H9 (cell line): ENCODE measurements around the gene SPSB3. TPM values are rescaled to one million over a fixed set of nuclear protein-coding genes. Genes with fewer than 3 reads are reported as not detected.

Experiments used
- DNase-seq: peaks from one replicate; pipeline ENCODE4 v3.0.0-alpha.2; 2017
- H2AFZ ChIP-seq: one replicate; pipeline ENCODE4 v1.6.1; 2013; ENCODE audit warnings: mild to moderate bottlenecking, low read length, control low read depth, moderate library complexity
- H2AK5ac ChIP-seq: 2 replicates; pipeline ENCODE4 v1.6.1; 2013; ENCODE audit warnings: low read length, control low read depth, mixed read lengths; ENCODE audit not compliant: insufficient read length
- H2BK120ac ChIP-seq: one replicate; pipeline ENCODE4 v1.6.1; 2013; ENCODE audit warnings: low read depth, mild to moderate bottlenecking, low read length, control low read depth, inconsistent platforms; ENCODE audit not compliant: poor library complexity, severe bottlenecking
- H2BK12ac ChIP-seq: 2 replicates; pipeline ENCODE4 v1.6.1; 2013; ENCODE audit warnings: low read length, control low read depth, mixed read lengths, low read depth; ENCODE audit not compliant: insufficient read length
- H2BK15ac ChIP-seq: 2 replicates; pipeline ENCODE4 v1.6.1; 2013; ENCODE audit warnings: low read depth, low read length, control low read depth
- H2BK20ac ChIP-seq: one replicate; pipeline ENCODE4 v1.6.1; 2013; ENCODE audit warnings: low read depth, mild to moderate bottlenecking, low read length, control low read depth, inconsistent platforms; ENCODE audit not compliant: poor library complexity, severe bottlenecking
- H2BK5ac ChIP-seq: 2 replicates; pipeline ENCODE4 v1.6.1; 2013; ENCODE audit warnings: low read length, control low read depth, mixed read lengths; ENCODE audit not compliant: insufficient read length
- H3K14ac ChIP-seq: 2 replicates; pipeline ENCODE4 v1.6.1; 2013; ENCODE audit warnings: low read length, control low read depth; ENCODE audit not compliant: insufficient read depth
- H3K18ac ChIP-seq: 2 replicates; pipeline ENCODE4 v1.6.1; 2013; ENCODE audit warnings: low read depth, mild to moderate bottlenecking, mixed read lengths, low read length, control low read depth; ENCODE audit not compliant: insufficient read length
- H3K23ac ChIP-seq: 2 replicates; pipeline ENCODE4 v1.6.1; 2013; ENCODE audit warnings: low read length, control low read depth, mixed read lengths, low read depth; ENCODE audit not compliant: insufficient read length
- H3K23me2 ChIP-seq: 2 replicates; pipeline ENCODE4 v1.6.1; 2013; ENCODE audit warnings: low read depth, mild to moderate bottlenecking, mixed read lengths, low read length, control low read depth; ENCODE audit not compliant: insufficient read length, poor library complexity, severe bottlenecking
- H3K27ac ChIP-seq: 2 replicates; pipeline ENCODE4 v1.5.1; 2013; ENCODE audit warnings: low read length, control low read depth, mixed read lengths, low read depth; ENCODE audit not compliant: insufficient read length
- H3K27me3 ChIP-seq: 2 replicates; pipeline ENCODE4 v1.6.1; 2013; ENCODE audit warnings: low read length, control low read depth, inconsistent platforms; ENCODE audit not compliant: insufficient read depth
- H3K4ac ChIP-seq: 2 replicates; pipeline ENCODE4 v1.6.1; 2013; ENCODE audit warnings: low read depth, mild to moderate bottlenecking, control low read depth, inconsistent platforms, low read length, moderate library complexity
- H3K4me1 ChIP-seq: 2 replicates; pipeline ENCODE4 v1.6.1; 2013; ENCODE audit warnings: low read length, control low read depth, inconsistent platforms; ENCODE audit not compliant: insufficient read depth
- H3K4me2 ChIP-seq: 2 replicates; pipeline ENCODE4 v1.6.1; 2013; ENCODE audit warnings: low read length, control low read depth, mixed read lengths; ENCODE audit not compliant: insufficient read length, insufficient read depth
- H3K56ac ChIP-seq: 2 replicates; pipeline ENCODE4 v1.6.1; 2013; ENCODE audit warnings: low read depth, mild to moderate bottlenecking, mixed read lengths, low read length, control low read depth; ENCODE audit not compliant: insufficient read length
- H3K79me1 ChIP-seq: 2 replicates; pipeline ENCODE4 v1.6.1; 2013; ENCODE audit warnings: low read depth, mild to moderate bottlenecking, moderate library complexity, low read length, control low read depth, inconsistent platforms; ENCODE audit not compliant: insufficient read depth, poor library complexity, severe bottlenecking
- H3K79me2 ChIP-seq: 2 replicates; pipeline ENCODE4 v1.6.1; 2013; ENCODE audit warnings: low read length, control low read depth, inconsistent platforms; ENCODE audit not compliant: insufficient read depth
- H3K9ac ChIP-seq: 2 replicates; pipeline ENCODE4 v1.6.1; 2013; ENCODE audit warnings: low read length, control low read depth, mixed read lengths; ENCODE audit not compliant: insufficient read length; ENCODE audit errors: extremely low read depth
- H3K9me3 ChIP-seq: one replicate; pipeline ENCODE4 v1.6.1; 2013; ENCODE audit warnings: low read depth, low read length, inconsistent platforms; ENCODE audit not compliant: control insufficient read depth
- H3T11ph ChIP-seq: one replicate; pipeline ENCODE4 v1.6.1; 2013; ENCODE audit warnings: mild to moderate bottlenecking, low read length, control low read depth, inconsistent platforms
- H4K20me1 ChIP-seq: one replicate; pipeline ENCODE4 v1.6.1; 2013; ENCODE audit not compliant: control insufficient read depth, insufficient read length, insufficient read depth
- H4K5ac ChIP-seq: 2 replicates; pipeline ENCODE4 v1.6.1; 2013; ENCODE audit warnings: low read depth, mild to moderate bottlenecking, mixed read lengths, low read length, control low read depth; ENCODE audit not compliant: insufficient read length
- H4K8ac ChIP-seq: replicated peaks from 2 replicates; pipeline ENCODE4 v1.6.1; 2013; ENCODE audit warnings: low read length, control low read depth, mixed read lengths, low read depth; ENCODE audit not compliant: insufficient read length
- H4K91ac ChIP-seq: 2 replicates; pipeline ENCODE4 v1.6.1; 2013; ENCODE audit warnings: low read depth, mild to moderate bottlenecking, moderate library complexity, mixed read lengths, low read length, control low read depth; ENCODE audit not compliant: insufficient read length
- H3K27ac Mint-ChIP-seq, 3 experiments: 2 replicates in 2 of 3; 3 replicates in 1 of 3; pipeline ENCODE4 v1.8.0; 2020 to 2021; ENCODE audit warnings: mixed read lengths in 3 of 3, mild to moderate bottlenecking in 1 of 3, moderate library complexity in 1 of 3
- H3K27me3 Mint-ChIP-seq: 2 replicates; pipeline ENCODE4 v1.8.0; 2021; ENCODE audit warnings: low read depth, mild to moderate bottlenecking, moderate library complexity, mixed read lengths
- H3K36me3 Mint-ChIP-seq, 3 experiments: 2 replicates in 2 of 3; 3 replicates in 1 of 3; pipeline ENCODE4 v1.8.0; 2020 to 2021; ENCODE audit warnings: low read depth in 3 of 3, mixed read lengths in 3 of 3; ENCODE audit not compliant: insufficient read depth in 1 of 3
- H3K4me1 Mint-ChIP-seq, 2 experiments: 2 replicates each; pipeline ENCODE4 v1.8.0; 2020; ENCODE audit warnings: mixed read lengths in 2 of 2
- H3K4me3 Mint-ChIP-seq, 2 experiments: 2 replicates in 1 of 2; 3 replicates in 1 of 2; pipeline ENCODE4 v1.8.0; 2020 to 2021; ENCODE audit warnings: mild to moderate bottlenecking in 2 of 2, mixed read lengths in 2 of 2, moderate library complexity in 1 of 2
- H3K9me3 Mint-ChIP-seq, 2 experiments: 2 replicates in 1 of 2; 3 replicates in 1 of 2; pipeline ENCODE4 v1.8.0; 2020; ENCODE audit warnings: mild to moderate bottlenecking in 2 of 2, mixed read lengths in 2 of 2, moderate library complexity in 1 of 2
- CTCF ChIP-seq: fragments of 200-600 bp; sonication (generic); conservative IDR thresholded peaks from 3 replicates; pipeline ENCODE4 v1.8.0; 2021; ENCODE audit warnings: antibody characterized with exemption, mild to moderate bottlenecking
- WGBS: extraction: QIAGEN DNeasy Blood & Tissue Kit; methylation state at CpG from one replicate; pipeline ENCODE4 v1.1.7; 2013; ENCODE audit warnings: missing lambda C conversion rate, low lambda C conversion rate, mixed read lengths; ENCODE audit not compliant: insufficient read length; ENCODE audit errors: extremely low coverage; 5-methylcytosine and 5-hydroxymethylcytosine counted together
- total RNA-seq: library from RNA; stranded (reverse); gene quantifications from 2 replicates; pipeline ENCODE4 v1.2.1, GENCODE V29; 2021

Gene SPSB3
- total RNA-seq, 1 experiment from 2014 or later = 19.9 TPM

DNA sequence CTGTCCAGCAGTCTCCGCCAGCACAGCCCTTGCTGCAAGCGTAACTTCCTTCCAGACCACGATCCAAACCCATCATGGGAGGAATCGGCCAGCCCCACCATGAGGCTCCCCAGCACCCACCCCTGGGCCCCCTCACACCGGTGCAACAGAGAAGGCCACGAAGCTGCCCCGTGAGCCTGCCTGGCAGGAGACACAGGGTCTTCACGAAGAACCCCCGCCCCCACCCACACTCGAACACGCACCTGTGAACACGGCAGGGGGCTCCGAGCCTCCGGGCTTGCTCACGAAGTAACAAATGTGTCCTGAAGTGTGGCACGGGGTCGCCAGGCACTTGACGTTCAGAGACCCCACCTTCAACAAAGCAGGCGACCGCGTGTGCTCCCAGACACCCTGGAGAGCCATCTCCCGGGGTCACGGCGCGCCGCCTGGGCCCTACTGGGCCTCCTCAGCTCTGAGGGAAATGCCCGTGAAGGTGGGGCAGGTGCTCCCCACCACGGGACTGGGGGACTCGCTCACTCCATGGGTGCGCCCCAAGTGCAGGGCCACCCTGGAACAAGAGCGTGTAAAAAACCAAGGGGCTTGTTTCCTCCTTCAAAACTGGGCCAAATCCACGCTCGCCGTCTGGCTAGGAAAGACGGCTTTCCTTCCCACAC is 36.6 kb upstream of the SPSB3 start:
- Histone ChIP-seq H3T11ph (no peak overlapping the region), H2BK5ac (no peak overlapping the region), H3K27me3 (no peaks in the 10 kb centered on the region), H3K79me2 (no peaks in the 10 kb centered on the region), H2BK20ac (no peak overlapping the region), H3K56ac (no peak overlapping the region), H4K5ac (no peak overlapping the region), H2BK12ac (no peak overlapping the region), H3K27ac (no peak overlapping the region), H3K23me2 (no peaks in the 10 kb centered on the region), H3K18ac (no peak overlapping the region), H2AK5ac (no peak overlapping the region), H3K4ac (no peak overlapping the region), H3K14ac (no peak overlapping the region), H4K8ac (no peak overlapping the region), H3K4me2 (no peak overlapping the region), H3K23ac (no peak overlapping the region), H2BK120ac (no peak overlapping the region), H4K20me1 (no peaks in the 10 kb centered on the region), H4K91ac (no peak overlapping the region), H2BK15ac (no peak overlapping the region), H3K9ac (no peak overlapping the region), H3K79me1 (no peaks in the 10 kb centered on the region), H3K4me1 (no peaks in the 10 kb centered on the region), H2AFZ (no peak overlapping the region), H3K9me3 (no peaks in the 10 kb centered on the region)
- peaks cover 4 to 17% (median 13%) of the 10 kb centered on the region in 3 experiments for H3K36me3 Mint-ChIP-seq
- peaks cover 1% of the 10 kb centered on the region for H3K27me3 Mint-ChIP-seq
- H3K4me1 Mint-ChIP-seq = no peaks in the 10 kb centered on the region
- H3K9me3 Mint-ChIP-seq = no peaks in the 10 kb centered on the region
- no peak overlapping the region for H3K4me3 Mint-ChIP-seq
- WGBS = no CpG with 5 or more reads among the region's 35 CpGs
- H3K27ac Mint-ChIP-seq = peak overlapping the region in 1 of 3 experiments; percentile 86; a peak in 2 of 7 replicates
- DNase-seq = no peak
- TF ChIP-seq CTCF = no peak
